MCF 10A (cell line): ENCODE data around the gene BBOF1. TPM values are rescaled to one million over a fixed set of nuclear protein-coding genes. Genes with fewer than 3 reads are reported as not detected.

Experiments used
- BruUV-seq: library from RNA; stranded (reverse); fragments of 400-500 nt; replicated peaks from 2 replicates; lab custom pipeline; 2021; lab: Mats Ljungman, UMichigan
- CTCF ChIA-PET: fragments of 300-600 bp; sonication (Branson Sonifier 250); formaldehyde crosslinking; extraction: SDS; loops from one replicate; lab custom pipeline; 2021; ENCODE audit warnings: antibody characterized with exemption, inconsistent platforms; lab: Yijun Ruan, JAX
- POLR2A ChIA-PET: fragments of 300-600, 350-650 bp; sonication (Branson Sonifier 250); formaldehyde crosslinking; extraction: SDS; loops from one replicate; lab custom pipeline; 2020; ENCODE audit warnings: antibody characterized with exemption, inconsistent platforms; lab: Yijun Ruan, JAX
- DNase-seq: peaks from one replicate; pipeline ENCODE4 v3.0.0-alpha.2; 2018; ENCODE audit not compliant: unreplicated experiment
- H3K27ac Mint-ChIP-seq: one replicate; pipeline ENCODE4 v1.8.0; 2022; ENCODE audit warnings: mild to moderate bottlenecking, low read depth, mixed read lengths; ENCODE audit not compliant: unreplicated experiment
- H3K27me3 Mint-ChIP-seq: one replicate; pipeline ENCODE4 v1.8.0; 2022; ENCODE audit warnings: mixed read lengths; ENCODE audit not compliant: insufficient read depth, unreplicated experiment
- H3K36me3 Mint-ChIP-seq: one replicate; pipeline ENCODE4 v1.8.0; 2022; ENCODE audit warnings: mild to moderate bottlenecking, moderate library complexity, mixed read lengths; ENCODE audit not compliant: insufficient read depth, unreplicated experiment
- H3K4me1 Mint-ChIP-seq: one replicate; pipeline ENCODE4 v1.8.0; 2022; ENCODE audit warnings: mixed read lengths; ENCODE audit not compliant: insufficient read depth, unreplicated experiment
- H3K4me3 Mint-ChIP-seq: one replicate; pipeline ENCODE4 v1.8.0; 2022; ENCODE audit warnings: mild to moderate bottlenecking, moderate library complexity, mixed read lengths; ENCODE audit not compliant: unreplicated experiment
- H3K9me3 Mint-ChIP-seq: one replicate; pipeline ENCODE4 v1.8.0; 2022; ENCODE audit warnings: mixed read lengths; ENCODE audit not compliant: unreplicated experiment
- intact Hi-C: fragments of 100-400 bp; cut with micrococcal nuclease; formaldehyde crosslinking; loops from 2 replicates; pipeline ENCODE4 v1.14.1; 2022
- total RNA-seq: library from RNA; stranded (reverse); gene quantifications from 2 replicates; pipeline ENCODE4 v1.2.3, GENCODE V29; 2022
- TF ChIP-seq, protein P1 (sequence below): fragments of 200-600 bp; IDR thresholded peaks from one replicate; pipeline ENCODE4 v1.8.0; 2022; ENCODE audit warnings: antibody characterized with exemption, mild to moderate bottlenecking; ENCODE audit not compliant: unreplicated experiment

The BBOF1 gene
- total RNA-seq, 1 experiment from 2014 or later, result 2.0 TPM

DNA sequence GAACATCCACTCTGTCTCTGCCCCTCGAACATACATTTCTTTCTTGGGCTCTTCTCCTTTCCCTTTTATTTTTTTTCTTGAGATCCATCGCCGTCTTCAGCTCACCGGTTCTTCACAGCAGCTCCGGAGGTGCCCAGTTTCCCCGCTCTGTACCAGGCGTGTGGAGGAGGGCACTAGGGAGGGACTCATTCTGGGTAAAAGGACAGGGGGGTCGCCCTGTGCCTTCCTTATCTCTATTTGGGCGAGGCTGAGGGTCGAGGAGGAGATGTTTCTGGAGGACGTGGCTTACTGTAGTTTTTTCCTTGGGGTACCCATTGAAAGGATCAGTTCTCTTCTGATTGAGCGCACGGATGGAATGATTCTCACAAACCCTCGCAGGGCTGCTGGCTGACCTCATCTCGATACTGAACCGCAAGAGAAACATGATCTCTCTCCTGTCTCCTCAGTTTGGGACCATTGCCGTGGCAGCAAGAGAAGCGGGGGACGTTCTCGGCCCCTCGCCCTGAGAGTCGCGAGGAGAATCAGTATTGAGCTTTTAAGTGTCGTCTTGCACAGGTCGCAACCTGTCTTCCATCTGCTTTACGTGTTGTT is 66.0 kb downstream of the BBOF1 start:
- TSS peak; percentile 57 for BruUV-seq
- H3K4me1 Mint-ChIP-seq, result peaks cover 14% of the 10 kb centered on the region
- TF ChIP-seq, protein P1, sequence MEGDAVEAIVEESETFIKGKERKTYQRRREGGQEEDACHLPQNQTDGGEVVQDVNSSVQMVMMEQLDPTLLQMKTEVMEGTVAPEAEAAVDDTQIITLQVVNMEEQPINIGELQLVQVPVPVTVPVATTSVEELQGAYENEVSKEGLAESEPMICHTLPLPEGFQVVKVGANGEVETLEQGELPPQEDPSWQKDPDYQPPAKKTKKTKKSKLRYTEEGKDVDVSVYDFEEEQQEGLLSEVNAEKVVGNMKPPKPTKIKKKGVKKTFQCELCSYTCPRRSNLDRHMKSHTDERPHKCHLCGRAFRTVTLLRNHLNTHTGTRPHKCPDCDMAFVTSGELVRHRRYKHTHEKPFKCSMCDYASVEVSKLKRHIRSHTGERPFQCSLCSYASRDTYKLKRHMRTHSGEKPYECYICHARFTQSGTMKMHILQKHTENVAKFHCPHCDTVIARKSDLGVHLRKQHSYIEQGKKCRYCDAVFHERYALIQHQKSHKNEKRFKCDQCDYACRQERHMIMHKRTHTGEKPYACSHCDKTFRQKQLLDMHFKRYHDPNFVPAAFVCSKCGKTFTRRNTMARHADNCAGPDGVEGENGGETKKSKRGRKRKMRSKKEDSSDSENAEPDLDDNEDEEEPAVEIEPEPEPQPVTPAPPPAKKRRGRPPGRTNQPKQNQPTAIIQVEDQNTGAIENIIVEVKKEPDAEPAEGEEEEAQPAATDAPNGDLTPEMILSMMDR, result no peak
- H3K27me3 Mint-ChIP-seq, result no peaks in the 10 kb centered on the region
- peaks cover 6% of the 10 kb centered on the region for H3K36me3 Mint-ChIP-seq
- intact Hi-C loops, result no loop called here
- POLR2A ChIA-PET, result interaction anchor here (0.5 to 4.1 kb wide), 12 partner anchors 10 to 1575 kb away, joined by 3 to 33 read pairs (median 4); partner anchors contain the start of genes BBOF1 and ENTPD5
- H3K27ac Mint-ChIP-seq, result peak overlapping the region; percentile 99
- no peaks in the 10 kb centered on the region for H3K9me3 Mint-ChIP-seq
- DNase-seq, result peak; percentile 31
- H3K4me3 Mint-ChIP-seq, result peak overlapping the region; percentile 93
- CTCF ChIA-PET, result no interaction called here

DNA sequence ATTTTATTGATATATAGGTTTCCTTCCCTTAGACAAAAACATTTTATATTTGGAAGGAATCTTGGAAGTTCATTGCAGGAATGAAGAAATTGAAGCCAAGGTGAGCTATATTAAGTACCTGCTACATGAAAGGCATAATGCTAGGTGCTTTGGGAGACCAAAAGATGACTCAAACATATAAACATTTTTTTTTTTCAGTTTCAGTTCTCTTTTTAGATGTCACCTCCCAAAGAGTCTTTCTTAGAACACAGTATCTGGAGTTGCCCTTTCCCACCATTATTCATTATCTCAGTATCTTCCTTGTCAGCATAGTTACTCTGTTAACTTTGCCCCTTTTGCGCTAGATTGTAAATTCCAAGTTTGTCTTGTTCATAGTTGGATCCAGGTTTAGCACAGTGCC is 66.7 kb downstream of the BBOF1 start:
- no peak for DNase-seq
- Mint-ChIP-seq H3K27me3 (no peaks in the 10 kb centered on the region), H3K9me3 (no peaks in the 10 kb centered on the region), H3K4me3 (peak overlapping the region; percentile 93), H3K36me3 (peaks cover 7% of the 10 kb centered on the region), H3K27ac (no peak overlapping the region), H3K4me1 (peaks cover 14% of the 10 kb centered on the region)
- POLR2A ChIA-PET, result interaction anchor here (0.9 to 4.1 kb wide), 4 partner anchors 9 to 67 kb away, joined by 3 to 22 read pairs (median 8); partner anchors contain the start of genes BBOF1 and ENTPD5
- CTCF ChIA-PET, result interaction anchor here (0.8 kb wide), 1 partner anchor 67 kb away, joined by 3 read pairs; the partner anchor contains the start of genes BBOF1 and ENTPD5
- intact Hi-C loops, result no loop called here
- TF ChIP-seq, protein P1, result no peak
- BruUV-seq, result no TSS peak

DNA sequence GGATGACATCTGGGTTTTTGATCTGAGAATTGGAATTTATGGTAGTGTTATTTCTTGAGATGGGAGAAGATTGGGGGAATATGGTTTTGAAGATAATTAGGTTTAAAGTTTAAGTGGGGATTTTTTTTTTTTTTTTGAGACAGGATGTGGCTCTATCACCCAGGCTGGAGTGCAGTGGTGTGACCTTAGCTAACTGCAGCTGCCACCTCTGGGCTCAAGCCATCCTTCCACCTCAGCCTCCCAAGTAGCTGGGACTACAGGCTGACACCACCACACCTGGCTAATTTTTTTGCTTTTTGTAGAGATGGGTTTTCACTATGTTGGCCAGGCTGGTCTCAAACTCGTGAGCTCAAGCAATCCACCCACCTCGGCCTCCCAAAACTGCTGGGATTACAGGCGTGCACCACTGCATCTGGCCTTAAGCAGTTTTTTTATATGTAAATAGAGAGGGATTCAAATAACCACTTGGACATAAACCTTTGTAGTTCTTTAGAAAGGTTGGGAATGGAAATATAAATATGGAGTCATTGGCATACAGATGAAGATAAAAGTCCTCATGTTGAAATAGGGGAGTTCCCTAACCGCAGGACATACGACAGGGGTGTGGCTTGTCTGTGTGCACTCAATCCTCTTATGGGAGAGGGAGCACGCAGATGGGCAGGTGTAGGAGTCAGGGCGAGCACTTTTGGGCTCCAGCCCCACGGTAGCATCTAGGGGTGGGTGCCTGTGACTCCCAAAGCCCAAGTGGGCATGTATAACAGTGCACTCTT is 70.3 kb downstream of the BBOF1 start:
- ChIA-PET POLR2A (no interaction called here), CTCF (interaction anchor here (0.6 to 1.0 kb wide), 2 partner anchors 103 to 599 kb away, joined by 3 to 4 read pairs; no protein-coding TSS in a partner anchor)
- no peak overlapping the region for H3K27ac Mint-ChIP-seq
- TF ChIP-seq, protein P1, result no peak
- peaks cover 27% of the 10 kb centered on the region for H3K36me3 Mint-ChIP-seq
- no peaks in the 10 kb centered on the region for H3K27me3 Mint-ChIP-seq
- peaks cover 8% of the 10 kb centered on the region for H3K4me1 Mint-ChIP-seq
- intact Hi-C loops, result no loop called here
- no peak for DNase-seq
- BruUV-seq, result no TSS peak
- H3K9me3 Mint-ChIP-seq, result no peaks in the 10 kb centered on the region
- H3K4me3 Mint-ChIP-seq, result no peak overlapping the region

DNA sequence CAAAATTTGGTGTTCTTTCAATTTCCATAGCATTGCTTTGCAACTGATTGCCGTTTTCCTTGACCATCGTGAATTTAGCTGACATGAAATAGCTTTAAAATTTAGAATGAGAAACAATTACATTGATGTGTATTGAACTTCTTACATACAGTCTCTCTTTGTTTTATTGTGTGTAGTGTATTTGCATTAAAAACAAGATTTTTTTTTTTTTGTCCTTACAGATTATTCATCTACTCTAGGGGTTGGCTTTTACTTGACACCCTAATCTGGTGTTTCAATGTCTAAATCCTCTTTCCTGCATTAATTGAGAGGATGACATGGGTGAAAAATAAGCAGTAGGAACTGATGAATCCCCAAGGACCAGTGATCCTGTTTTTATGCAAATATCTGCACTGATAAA is 86.2 kb downstream of the BBOF1 start:
- POLR2A ChIA-PET, result no interaction called here
- no peaks in the 10 kb centered on the region for H3K27me3 Mint-ChIP-seq
- no peak overlapping the region for H3K4me3 Mint-ChIP-seq

More for the DNA sequence above, 86.2 kb downstream of the BBOF1 start:
- BruUV-seq, result no TSS peak
- intact Hi-C loops, result no loop called here
- H3K4me1 Mint-ChIP-seq, result no peaks in the 10 kb centered on the region
- H3K9me3 Mint-ChIP-seq, result no peaks in the 10 kb centered on the region
- CTCF ChIA-PET, result interaction anchor here (0.5 kb wide), 1 partner anchor 368 kb away, joined by 3 read pairs; no protein-coding TSS in a partner anchor
- H3K27ac Mint-ChIP-seq, result no peak overlapping the region
- peaks cover 30% of the 10 kb centered on the region for H3K36me3 Mint-ChIP-seq
- TF ChIP-seq, protein P1, result no peak
- DNase-seq, result no peak
